ELF-1 (cell line): ENCODE data around the gene EYA2.

Experiments used
- DNase-seq: peaks from one replicate; pipeline ENCODE4 v3.0.0-alpha.2; 2016; ENCODE audit warnings: low read depth, low spot score

Gene EYA2

GRCh38 chr20:47004179-47004578 is 109.5 kb downstream of the EYA2 start:
- no peak for DNase-seq

- no peak for DNase-seq
These were observed 113.4 kb downstream of the EYA2 start for GRCh38 chr20:47007826-47008655.

- no peak for DNase-seq
These were observed 114.3 kb downstream of the EYA2 start for GRCh38 chr20:47008842-47009518.

- DNase-seq, result no peak
These were observed 115.1 kb downstream of the EYA2 start for GRCh38 chr20:47009784-47010183.

- DNase-seq, result peak; percentile 52
These were observed 117.3 kb downstream of the EYA2 start for GRCh38 chr20:47011984-47012383.

- DNase-seq, result no peak
These were observed 119.0 kb downstream of the EYA2 start for GRCh38 chr20:47013606-47014005.

GRCh38 chr20:47016068-47016664 is 121.5 kb downstream of the EYA2 start:
- no peak for DNase-seq

- no peak for DNase-seq
These were observed 123.7 kb downstream of the EYA2 start for GRCh38 chr20:47018381-47018780.

GRCh38 chr20:47019121-47019824 is 124.6 kb downstream of the EYA2 start:
- DNase-seq, result no peak

- no peak for DNase-seq
These were observed 125.6 kb downstream of the EYA2 start for GRCh38 chr20:47020231-47020630.

GRCh38 chr20:47021850-47022249 is 127.2 kb downstream of the EYA2 start:
- no peak for DNase-seq

GRCh38 chr20:47024461-47024937 is 129.9 kb downstream of the EYA2 start:
- DNase-seq, result peak; percentile 38

- DNase-seq, result no peak
These were observed 132.4 kb downstream of the EYA2 start for GRCh38 chr20:47027042-47027441.

GRCh38 chr20:47027456-47027855 is 132.8 kb downstream of the EYA2 start:
- no peak for DNase-seq

- DNase-seq, result no peak
These were observed 133.8 kb downstream of the EYA2 start for GRCh38 chr20:47028487-47028886.

GRCh38 chr20:47029845-47030244 is 135.2 kb downstream of the EYA2 start:
- DNase-seq, result no peak

- DNase-seq, result no peak
These were observed 135.7 kb downstream of the EYA2 start for GRCh38 chr20:47030271-47030810.

GRCh38 chr20:47031004-47031403 is 136.4 kb downstream of the EYA2 start:
- no peak for DNase-seq

GRCh38 chr20:47031821-47032220 is 137.2 kb downstream of the EYA2 start:
- DNase-seq, result peak; percentile 88

- peak; percentile 68 for DNase-seq
These were observed 138.4 kb downstream of the EYA2 start for GRCh38 chr20:47032933-47033578.

- DNase-seq, result no peak
These were observed 139.0 kb downstream of the EYA2 start for GRCh38 chr20:47033665-47034064.
